ENCODE measurements around the gene GPC6. TPM values are rescaled to one million over a fixed set of nuclear protein-coding genes. Genes with fewer than 3 reads are reported as not detected.

Gene GPC6
- total RNA-seq, 4 donors from 2014 or later = 13.7 to 21.7 (median 16.5) TPM

DNA sequence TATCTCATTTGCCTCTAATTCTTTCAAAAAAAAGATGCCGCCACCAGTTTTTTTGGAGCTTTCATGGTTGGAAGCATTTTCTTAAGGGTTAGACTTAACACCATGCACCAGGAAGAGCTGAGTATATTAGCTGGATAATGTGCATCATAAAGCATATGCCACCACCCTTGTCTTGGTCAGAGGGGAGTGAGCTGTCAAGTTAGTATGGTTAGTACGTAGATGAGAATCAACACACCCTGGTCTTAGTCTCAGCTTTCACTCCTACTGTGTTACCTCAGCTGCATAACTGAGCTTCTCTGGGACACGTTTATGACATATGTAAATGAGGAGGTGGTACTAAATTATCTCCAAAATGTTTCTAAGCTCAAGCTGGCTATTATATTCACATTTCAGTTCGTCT lies 837.2 kb downstream of the GPC6 start:
- no peaks in the 10 kb centered on the region for H3K27me3 ChIP-seq
- WGBS, 2 donors (ENCODE audit: low coverage in 1 of 2) = 86 to 90% methylated on average over 3 to 4 of the region's 4 CpGs
- no peak overlapping the region for H3K27ac ChIP-seq
- no peaks in the 10 kb centered on the region for H3K4me1 ChIP-seq
- H3K9me3 ChIP-seq = no peaks in the 10 kb centered on the region
- TF ChIP-seq CTCF (IDR thresholded peaks at IDR 0.05) (no peak), EP300 (IDR thresholded peaks at IDR 0.05) (no peak), POLR2AphosphoS5 (IDR thresholded peaks at IDR 0.05) (no peak), POLR2A (IDR thresholded peaks at IDR 0.05) (no peak)
- ATAC-seq = no peak
- no peak overlapping the region for H3K4me3 ChIP-seq
- no peaks in the 10 kb centered on the region for H3K36me3 ChIP-seq

DNA sequence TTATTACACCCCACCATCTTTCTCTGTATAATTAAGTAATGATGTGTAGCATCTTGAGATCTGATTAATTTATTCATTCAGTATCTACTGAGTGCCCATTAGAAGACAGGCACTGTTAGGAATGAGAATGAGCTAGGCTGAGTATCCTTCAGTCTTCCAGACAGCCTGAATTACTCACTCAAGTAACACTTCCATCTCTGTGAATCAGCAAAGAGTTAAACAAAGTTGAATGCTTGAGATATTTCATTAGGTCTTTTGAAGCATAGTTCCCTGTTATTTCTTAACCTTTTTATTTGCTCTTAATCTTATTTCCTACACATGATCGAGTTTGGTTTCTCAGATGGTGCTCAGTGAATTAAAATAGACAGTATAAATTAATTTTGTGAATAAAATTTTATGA lies 839.1 kb downstream of the GPC6 start:
- no peaks in the 10 kb centered on the region for H3K9me3 ChIP-seq
- no peaks in the 10 kb centered on the region for H3K27me3 ChIP-seq
- no peaks in the 10 kb centered on the region for H3K4me1 ChIP-seq
- no peak for TF ChIP-seq EP300 (IDR thresholded peaks at IDR 0.05)
- no peak for TF ChIP-seq CTCF (IDR thresholded peaks at IDR 0.05)
- TF ChIP-seq POLR2A (IDR thresholded peaks at IDR 0.05) = no peak
- TF ChIP-seq POLR2AphosphoS5 (IDR thresholded peaks at IDR 0.05) = no peak
- WGBS, 2 donors (ENCODE audit: low coverage in 1 of 2) = 80 to 89% methylated on average over 1 of the region's 1 CpG
- no peak overlapping the region for H3K27ac ChIP-seq
- no peaks in the 10 kb centered on the region for H3K36me3 ChIP-seq
- no peak for ATAC-seq
- H3K4me3 ChIP-seq = no peak overlapping the region

GRCh38 chr13:94073007-94073744 lies 846.6 kb downstream of the GPC6 start:
- Histone ChIP-seq H3K36me3 (no peaks in the 10 kb centered on the region), H3K27ac (no peak overlapping the region), H3K27me3 (no peaks in the 10 kb centered on the region), H3K4me3 (no peak overlapping the region), H3K4me1 (no peaks in the 10 kb centered on the region), H3K9me3 (no peaks in the 10 kb centered on the region)
- 41 to 57% methylated on average over 4 of the region's 4 CpGs for whole genome bisulfite sequencing, 2 donors (ENCODE audit: low coverage in 1 of 2)
- TF ChIP-seq EP300 (IDR thresholded peaks at IDR 0.05) (no peak), POLR2A (IDR thresholded peaks at IDR 0.05) (no peak), CTCF (IDR thresholded peaks at IDR 0.05) (no peak), POLR2AphosphoS5 (IDR thresholded peaks at IDR 0.05) (no peak)
- ATAC-seq = no peak

- H3K36me3 ChIP-seq = no peaks in the 10 kb centered on the region
- H3K27ac ChIP-seq = no peak overlapping the region
- no peaks in the 10 kb centered on the region for H3K4me1 ChIP-seq
- H3K9me3 ChIP-seq = no peaks in the 10 kb centered on the region
- H3K27me3 ChIP-seq = no peaks in the 10 kb centered on the region
- no peak overlapping the region for H3K4me3 ChIP-seq
- no peak for TF ChIP-seq CTCF (IDR thresholded peaks at IDR 0.05)
- no peak for TF ChIP-seq EP300 (IDR thresholded peaks at IDR 0.05)
- TF ChIP-seq POLR2A (IDR thresholded peaks at IDR 0.05) = no peak
- no peak for TF ChIP-seq POLR2AphosphoS5 (IDR thresholded peaks at IDR 0.05)
- ATAC-seq = no peak
Measured at GRCh38 chr13:94079876-94080275, 853.3 kb downstream of the GPC6 start.

- WGBS, 2 donors (ENCODE audit: low coverage in 1 of 2) = 89 to 91% methylated on average over 1 of the region's 1 CpG
- Histone ChIP-seq H3K27me3 (no peaks in the 10 kb centered on the region), H3K36me3 (no peaks in the 10 kb centered on the region), H3K27ac (no peak overlapping the region), H3K9me3 (no peaks in the 10 kb centered on the region), H3K4me1 (no peaks in the 10 kb centered on the region), H3K4me3 (no peak overlapping the region)
- TF ChIP-seq POLR2AphosphoS5 (IDR thresholded peaks at IDR 0.05) (no peak), CTCF (IDR thresholded peaks at IDR 0.05) (no peak), EP300 (IDR thresholded peaks at IDR 0.05) (no peak), POLR2A (IDR thresholded peaks at IDR 0.05) (no peak)
- no peak for ATAC-seq
Measured at GRCh38 chr13:94080527-94080926, 853.9 kb downstream of the GPC6 start.
